Karpas-422 (cell line): ENCODE results near the gene REG4. TPM values are rescaled to one million over a fixed set of nuclear protein-coding genes. Genes with fewer than 3 reads are reported as not detected.

Experiments used
- DNase-seq: peaks from one replicate; pipeline ENCODE4 v3.0.0-alpha.2; 2015
- H2AFZ ChIP-seq: fragments of 200-600 bp; sonication (generic); 2 replicates; pipeline ENCODE4 v1.6.1; 2014; ENCODE audit warnings: antibody characterized with exemption, low read length, mixed read lengths
- H3K27ac ChIP-seq: fragments of 200-600 bp; sonication (generic); 2 replicates; pipeline ENCODE4 v1.5.1; 2014; ENCODE audit warnings: mild to moderate bottlenecking, low read length, moderate library complexity
- H3K27me3 ChIP-seq: fragments of 200-600 bp; sonication (generic); 2 replicates; pipeline ENCODE4 v1.6.1; 2014; ENCODE audit warnings: low read length, mixed read lengths
- H3K36me3 ChIP-seq: fragments of 200-600 bp; sonication (generic); 2 replicates; pipeline ENCODE4 v1.6.1; 2014; ENCODE audit warnings: low read length, mixed read lengths; ENCODE audit not compliant: insufficient read depth
- H3K4me1 ChIP-seq: fragments of 200-600 bp; sonication (generic); 2 replicates; pipeline ENCODE4 v1.6.1; 2014; ENCODE audit warnings: mild to moderate bottlenecking, low read length, mixed read lengths
- H3K4me2 ChIP-seq: fragments of 200-600 bp; sonication (generic); 2 replicates; pipeline ENCODE4 v1.6.1; 2014; ENCODE audit warnings: low read length, low read depth, mild to moderate bottlenecking; ENCODE audit not compliant: poor library complexity, severe bottlenecking
- H3K4me3 ChIP-seq: fragments of 200-600 bp; sonication (generic); 2 replicates; pipeline ENCODE4 v1.5.1; 2014; ENCODE audit warnings: mild to moderate bottlenecking, antibody characterized with exemption, low read length, mixed read lengths
- H3K79me2 ChIP-seq: fragments of 200-600 bp; sonication (generic); 2 replicates; pipeline ENCODE4 v1.6.1; 2014; ENCODE audit warnings: mild to moderate bottlenecking, low read length, mixed read lengths
- H3K9ac ChIP-seq: fragments of 200-600 bp; sonication (generic); 2 replicates; pipeline ENCODE4 v1.6.0; 2014; ENCODE audit warnings: low read length
- H3K9me2 ChIP-seq: fragments of 200-600 bp; sonication (generic), shearing (Covaris generic); replicated peaks from 2 replicates; pipeline ENCODE4 v1.6.0; 2014; ENCODE audit warnings: mild to moderate bottlenecking, low read length, moderate library complexity; ENCODE audit not compliant: insufficient read depth
- H3K9me3 ChIP-seq: fragments of 300-700, 200-600 bp; sonication (generic); 2 replicates; pipeline ENCODE4 v1.6.1; 2014; ENCODE audit warnings: low read length, mixed read lengths
- H4K20me1 ChIP-seq: fragments of 200-600 bp; sonication (generic); 2 replicates; pipeline ENCODE4 v1.6.1; 2014; ENCODE audit warnings: mild to moderate bottlenecking, antibody characterized with exemption, low read length, low read depth; ENCODE audit not compliant: insufficient read depth
- total RNA-seq: library from RNA; depleted of rRNA; stranded (reverse); fragments of >200 nt; shearing (Covaris generic); gene quantifications from 2 replicates; pipeline ENCODE4 v1.2.3, GENCODE V29; 2014; ENCODE audit warnings: low replicate concordance

The REG4 gene
- total RNA-seq, 1 experiment from 2014 or later: not detected

DNA sequence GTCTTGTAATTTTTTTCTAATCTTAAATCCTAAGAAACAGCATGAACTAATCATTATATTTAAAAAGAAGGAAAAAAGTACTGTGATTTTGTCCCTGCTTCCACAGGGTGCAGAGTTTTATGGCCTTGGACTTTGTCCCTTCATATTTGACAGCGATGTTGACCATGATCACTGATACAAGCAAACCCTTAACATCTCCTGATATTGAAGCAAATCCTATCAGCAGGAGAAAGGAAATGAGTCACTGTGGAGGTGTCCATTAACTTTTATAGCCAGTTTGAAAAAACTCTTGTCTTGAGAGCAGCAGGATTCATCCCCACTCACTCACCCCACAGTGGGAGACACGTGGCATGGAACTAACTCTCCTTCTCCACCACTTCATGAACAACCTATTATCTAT, 5.1 kb upstream of the REG4 start:
- no peaks in the 10 kb centered on the region for H3K9me3 ChIP-seq
- no peak overlapping the region for H3K27ac ChIP-seq
- no peaks in the 10 kb centered on the region for H3K79me2 ChIP-seq
- H3K27me3 ChIP-seq: no peaks in the 10 kb centered on the region
- no peak overlapping the region for H3K4me3 ChIP-seq
- H3K4me2 ChIP-seq: no peak overlapping the region
- H4K20me1 ChIP-seq: no peaks in the 10 kb centered on the region
- H3K4me1 ChIP-seq: no peaks in the 10 kb centered on the region
- H3K36me3 ChIP-seq: no peaks in the 10 kb centered on the region
- H3K9ac ChIP-seq: no peak overlapping the region
- no peak overlapping the region for H2AFZ ChIP-seq
- no peak for DNase-seq
- no peaks in the 10 kb centered on the region for H3K9me2 ChIP-seq

DNA sequence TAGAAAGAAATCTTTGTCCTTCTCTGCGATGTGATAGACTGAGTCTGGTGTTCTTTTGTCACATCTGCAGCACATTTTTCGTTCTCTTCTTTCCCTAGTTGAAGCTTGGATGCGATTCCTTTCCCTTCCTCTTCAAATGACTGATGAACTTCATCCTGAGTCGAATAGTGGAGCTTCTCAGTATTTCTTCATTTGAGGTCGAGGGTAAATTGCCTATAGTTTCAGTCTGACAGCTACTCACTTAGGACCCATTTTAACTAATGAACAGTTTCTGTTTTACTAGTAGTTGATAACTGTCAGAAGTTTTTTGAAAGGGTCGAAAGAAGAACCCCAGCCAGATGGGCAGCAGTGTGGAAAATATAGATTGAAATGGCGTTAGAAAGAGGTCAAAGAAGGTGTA, 4.7 kb upstream of the REG4 start:
- Histone ChIP-seq H3K4me2 (no peak overlapping the region), H3K4me3 (no peak overlapping the region), H3K4me1 (no peaks in the 10 kb centered on the region), H3K36me3 (no peaks in the 10 kb centered on the region), H4K20me1 (no peaks in the 10 kb centered on the region), H3K9me2 (no peaks in the 10 kb centered on the region), H2AFZ (no peak overlapping the region), H3K79me2 (no peaks in the 10 kb centered on the region), H3K9me3 (no peaks in the 10 kb centered on the region), H3K27ac (no peak overlapping the region), H3K27me3 (no peaks in the 10 kb centered on the region), H3K9ac (no peak overlapping the region)
- DNase-seq: no peak

DNA sequence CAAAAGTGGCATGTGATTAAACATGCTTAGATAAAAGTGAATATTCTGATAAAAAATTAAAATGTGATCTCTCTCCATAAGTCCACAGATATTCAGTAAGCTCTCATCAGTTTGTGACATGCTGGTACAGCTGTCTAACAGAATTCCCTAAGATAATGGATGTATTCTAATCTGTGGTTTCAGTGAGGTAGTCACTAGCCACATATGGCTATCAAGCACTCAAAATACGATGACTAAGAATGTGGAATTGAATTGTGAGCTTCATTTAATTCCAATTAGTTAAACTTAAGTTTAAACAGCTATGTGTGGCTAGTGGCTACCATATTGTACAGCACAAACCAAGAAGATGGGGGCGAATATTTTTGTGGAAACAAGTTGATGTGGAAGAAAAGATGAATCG, 4.1 kb upstream of the REG4 start:
- no peaks in the 10 kb centered on the region for H3K4me1 ChIP-seq
- H2AFZ ChIP-seq: no peak overlapping the region
- H3K9me3 ChIP-seq: no peaks in the 10 kb centered on the region
- no peak overlapping the region for H3K27ac ChIP-seq
- no peaks in the 10 kb centered on the region for H3K9me2 ChIP-seq
- no peaks in the 10 kb centered on the region for H4K20me1 ChIP-seq
- H3K9ac ChIP-seq: no peak overlapping the region
- no peak overlapping the region for H3K4me2 ChIP-seq
- DNase-seq: no peak
- H3K4me3 ChIP-seq: no peak overlapping the region
- H3K36me3 ChIP-seq: no peaks in the 10 kb centered on the region
- H3K79me2 ChIP-seq: no peaks in the 10 kb centered on the region
- H3K27me3 ChIP-seq: no peaks in the 10 kb centered on the region

- Histone ChIP-seq H3K36me3 (no peaks in the 10 kb centered on the region), H3K79me2 (no peaks in the 10 kb centered on the region), H3K4me1 (no peaks in the 10 kb centered on the region), H2AFZ (no peak overlapping the region), H3K27ac (no peak overlapping the region), H3K9me2 (no peaks in the 10 kb centered on the region), H3K4me3 (no peak overlapping the region), H3K27me3 (no peaks in the 10 kb centered on the region), H3K9me3 (no peaks in the 10 kb centered on the region), H3K9ac (no peak overlapping the region), H4K20me1 (no peaks in the 10 kb centered on the region), H3K4me2 (no peak overlapping the region)
- no peak for DNase-seq
Measured at GRCh38 chr1:119814288-119814687, 3.0 kb upstream of the REG4 start.

DNA sequence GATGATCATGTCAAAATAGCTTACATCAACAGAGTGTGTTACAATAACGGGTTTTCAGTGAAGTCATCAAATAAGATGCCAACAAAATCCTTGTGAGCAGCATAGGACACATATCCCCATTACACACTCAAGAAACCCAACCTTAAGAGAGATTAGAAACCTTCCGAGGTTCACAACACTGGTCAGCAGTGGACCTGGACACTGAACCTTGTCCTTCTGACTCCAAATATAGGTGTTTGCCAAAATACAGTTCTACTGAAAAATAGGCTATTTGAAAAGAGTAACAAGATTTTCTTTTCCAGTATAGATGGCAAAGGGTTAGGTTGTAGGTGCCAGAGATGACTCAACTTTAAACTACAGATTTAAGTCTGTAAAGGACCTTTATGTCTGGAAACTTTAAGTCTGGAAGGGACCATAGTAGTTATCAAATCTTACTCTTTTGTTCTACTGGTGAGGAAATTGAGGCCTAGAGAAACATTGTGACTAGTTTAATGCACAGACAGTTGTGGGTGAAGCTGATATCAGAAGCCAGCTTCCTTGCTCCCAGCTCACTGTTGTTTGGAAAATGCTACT, 811 bp upstream of the REG4 start:
- Histone ChIP-seq H4K20me1 (no peaks in the 10 kb centered on the region), H3K9me3 (no peaks in the 10 kb centered on the region), H3K27ac (no peak overlapping the region), H3K4me1 (no peaks in the 10 kb centered on the region), H3K4me3 (no peak overlapping the region), H3K36me3 (no peaks in the 10 kb centered on the region), H3K27me3 (no peaks in the 10 kb centered on the region), H3K9me2 (no peaks in the 10 kb centered on the region), H2AFZ (no peak overlapping the region), H3K4me2 (no peak overlapping the region), H3K9ac (no peak overlapping the region), H3K79me2 (no peaks in the 10 kb centered on the region)
- DNase-seq: no peak

GRCh38 chr1:119808972-119809550, 2.2 kb downstream of the REG4 start:
- no peak overlapping the region for H2AFZ ChIP-seq
- no peak overlapping the region for H3K4me2 ChIP-seq
- peak; percentile 82 for DNase-seq

GRCh38 chr1:119808491-119808890, 2.8 kb downstream of the REG4 start:
- Histone ChIP-seq H3K79me2 (no peaks in the 10 kb centered on the region), H3K36me3 (no peaks in the 10 kb centered on the region), H3K4me3 (no peak overlapping the region), H3K9me3 (no peaks in the 10 kb centered on the region), H2AFZ (no peak overlapping the region), H3K27ac (no peak overlapping the region), H3K4me1 (no peaks in the 10 kb centered on the region), H3K9ac (no peak overlapping the region), H3K4me2 (no peak overlapping the region), H4K20me1 (no peaks in the 10 kb centered on the region), H3K27me3 (no peaks in the 10 kb centered on the region), H3K9me2 (no peaks in the 10 kb centered on the region)
- DNase-seq: no peak

More at GRCh38 chr1:119808972-119809550, 2.2 kb downstream of the REG4 start:
- H3K36me3 ChIP-seq: no peaks in the 10 kb centered on the region
- H3K9ac ChIP-seq: no peak overlapping the region
- no peaks in the 10 kb centered on the region for H3K9me2 ChIP-seq
- no peak overlapping the region for H3K4me3 ChIP-seq
- H3K4me1 ChIP-seq: no peaks in the 10 kb centered on the region
- no peaks in the 10 kb centered on the region for H4K20me1 ChIP-seq
- no peaks in the 10 kb centered on the region for H3K9me3 ChIP-seq
- no peak overlapping the region for H3K27ac ChIP-seq
- no peaks in the 10 kb centered on the region for H3K79me2 ChIP-seq
- H3K27me3 ChIP-seq: no peaks in the 10 kb centered on the region

GRCh38 chr1:119806489-119806888, 4.8 kb downstream of the REG4 start:
- Histone ChIP-seq H2AFZ (no peak overlapping the region), H3K27ac (no peak overlapping the region), H3K9me3 (no peaks in the 10 kb centered on the region)

More at GRCh38 chr1:119806489-119806888, 4.8 kb downstream of the REG4 start:
- Histone ChIP-seq H3K27me3 (no peaks in the 10 kb centered on the region), H4K20me1 (no peaks in the 10 kb centered on the region), H3K4me2 (no peak overlapping the region), H3K4me1 (no peaks in the 10 kb centered on the region), H3K4me3 (no peak overlapping the region), H3K36me3 (no peaks in the 10 kb centered on the region), H3K79me2 (no peaks in the 10 kb centered on the region), H3K9ac (no peak overlapping the region), H3K9me2 (no peaks in the 10 kb centered on the region)
- no peak for DNase-seq
